Glutamatergic neuron (in vitro differentiated cells): Measurements from ENCODE around the gene ULK1. TPM values are rescaled to one million over a fixed set of nuclear protein-coding genes. Genes with fewer than 3 reads are reported as not detected.
"Not testable (repeated sequence)": the region's sequence is repeated elsewhere in the genome, so short reads cannot be mapped to it uniquely, and the experiment has no call there.

Source experiments
- DNase-seq: peaks from one replicate; pipeline ENCODE4 v3.0.0; 2022
- H3K27ac Mint-ChIP-seq: one replicate; pipeline ENCODE4 v1.8.0; 2020; ENCODE audit warnings: mild to moderate bottlenecking, mixed read lengths, inconsistent platforms; ENCODE audit not compliant: unreplicated experiment
- H3K27me3 Mint-ChIP-seq: one replicate; pipeline ENCODE4 v1.8.0; 2020; ENCODE audit warnings: mild to moderate bottlenecking, moderate library complexity, mixed read lengths, inconsistent platforms; ENCODE audit not compliant: unreplicated experiment
- H3K36me3 Mint-ChIP-seq: one replicate; pipeline ENCODE4 v1.8.0; 2020; ENCODE audit warnings: mild to moderate bottlenecking, mixed read lengths, inconsistent platforms; ENCODE audit not compliant: unreplicated experiment
- H3K4me1 Mint-ChIP-seq: one replicate; pipeline ENCODE4 v1.8.0; 2020; ENCODE audit warnings: mild to moderate bottlenecking, low read depth, mixed read lengths, inconsistent platforms; ENCODE audit not compliant: unreplicated experiment
- H3K4me3 Mint-ChIP-seq: one replicate; pipeline ENCODE4 v1.8.0; 2020; ENCODE audit warnings: mild to moderate bottlenecking, mixed read lengths, inconsistent platforms; ENCODE audit not compliant: unreplicated experiment
- H3K9me3 Mint-ChIP-seq: one replicate; pipeline ENCODE4 v1.8.0; 2020; ENCODE audit warnings: mild to moderate bottlenecking, moderate library complexity, mixed read lengths, inconsistent platforms; ENCODE audit not compliant: unreplicated experiment
- total RNA-seq: library from RNA; stranded (reverse); fragmentation: NEBNext Ultra II Directional; extraction: Animal tissue kit (Norgen Biotek cat#: 25700); gene quantifications from one replicate; pipeline ENCODE4 v1.2.1, GENCODE V29; 2021; ENCODE audit not compliant: unreplicated experiment
- TF ChIP-seq, protein P1 (sequence below): fragments of 200-600 bp; sonication (generic); IDR thresholded peaks from one replicate; pipeline ENCODE4 v1.5.0; 2021; ENCODE audit not compliant: partially characterized antibody, unreplicated experiment

Gene ULK1
- total RNA-seq, 1 donor from 2014 or later, result 168 TPM

DNA sequence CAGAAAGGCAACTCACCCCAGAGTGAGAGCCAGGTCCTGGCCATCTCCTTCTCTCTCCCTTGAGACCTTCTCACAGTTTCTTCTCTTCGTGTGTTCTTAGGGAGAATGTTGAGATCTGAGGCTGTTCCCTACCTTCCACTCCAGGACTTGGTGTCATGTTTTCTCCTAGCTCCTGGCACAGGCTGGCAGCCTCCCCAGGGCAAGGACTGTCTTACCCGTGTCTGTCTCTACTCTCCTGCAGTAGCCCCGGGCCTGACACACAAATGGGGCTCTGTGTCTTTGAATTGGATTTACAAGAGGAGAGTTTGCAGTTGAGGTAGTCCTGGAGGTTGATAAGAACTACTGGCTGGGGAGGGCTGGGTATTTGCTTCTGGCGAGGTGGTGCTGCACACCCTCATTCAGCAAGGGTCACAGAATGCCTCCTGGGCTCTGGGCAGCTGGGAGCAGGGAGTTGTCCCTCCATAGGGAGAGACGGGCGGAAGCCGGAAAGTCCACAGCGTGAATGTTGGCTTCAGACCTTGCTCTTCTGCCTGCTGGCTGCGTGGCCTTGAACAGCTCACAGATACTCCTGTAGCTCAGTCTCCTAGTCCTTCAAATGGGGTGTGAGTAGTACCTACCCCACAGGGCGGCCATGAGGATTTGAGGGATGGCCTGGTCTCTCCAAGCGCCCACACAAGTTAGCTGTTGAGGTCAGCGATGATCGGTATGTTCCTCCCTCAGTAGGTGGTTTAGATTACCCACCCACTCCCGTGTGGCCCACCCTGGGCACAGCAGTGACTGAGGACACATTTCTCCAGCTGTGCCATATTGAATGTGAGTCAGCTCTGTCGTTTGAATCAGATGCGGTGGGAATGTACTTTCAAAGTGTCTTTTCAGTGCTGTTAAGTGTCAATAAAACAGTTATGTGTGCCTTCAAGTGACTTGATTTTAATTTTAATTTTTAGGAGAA lies 65.5 kb downstream of the ULK1 start:
- no peaks in the 10 kb centered on the region for H3K27me3 Mint-ChIP-seq
- H3K27ac Mint-ChIP-seq, result peak overlapping the region; percentile 28
- H3K4me1 Mint-ChIP-seq, result peaks cover 31% of the 10 kb centered on the region
- no peak for DNase-seq
- H3K4me3 Mint-ChIP-seq, result no peak overlapping the region
- peaks cover 5% of the 10 kb centered on the region for H3K36me3 Mint-ChIP-seq
- H3K9me3 Mint-ChIP-seq, result peaks cover 1% of the 10 kb centered on the region
- TF ChIP-seq, protein P1, sequence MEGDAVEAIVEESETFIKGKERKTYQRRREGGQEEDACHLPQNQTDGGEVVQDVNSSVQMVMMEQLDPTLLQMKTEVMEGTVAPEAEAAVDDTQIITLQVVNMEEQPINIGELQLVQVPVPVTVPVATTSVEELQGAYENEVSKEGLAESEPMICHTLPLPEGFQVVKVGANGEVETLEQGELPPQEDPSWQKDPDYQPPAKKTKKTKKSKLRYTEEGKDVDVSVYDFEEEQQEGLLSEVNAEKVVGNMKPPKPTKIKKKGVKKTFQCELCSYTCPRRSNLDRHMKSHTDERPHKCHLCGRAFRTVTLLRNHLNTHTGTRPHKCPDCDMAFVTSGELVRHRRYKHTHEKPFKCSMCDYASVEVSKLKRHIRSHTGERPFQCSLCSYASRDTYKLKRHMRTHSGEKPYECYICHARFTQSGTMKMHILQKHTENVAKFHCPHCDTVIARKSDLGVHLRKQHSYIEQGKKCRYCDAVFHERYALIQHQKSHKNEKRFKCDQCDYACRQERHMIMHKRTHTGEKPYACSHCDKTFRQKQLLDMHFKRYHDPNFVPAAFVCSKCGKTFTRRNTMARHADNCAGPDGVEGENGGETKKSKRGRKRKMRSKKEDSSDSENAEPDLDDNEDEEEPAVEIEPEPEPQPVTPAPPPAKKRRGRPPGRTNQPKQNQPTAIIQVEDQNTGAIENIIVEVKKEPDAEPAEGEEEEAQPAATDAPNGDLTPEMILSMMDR, result no peak

DNA sequence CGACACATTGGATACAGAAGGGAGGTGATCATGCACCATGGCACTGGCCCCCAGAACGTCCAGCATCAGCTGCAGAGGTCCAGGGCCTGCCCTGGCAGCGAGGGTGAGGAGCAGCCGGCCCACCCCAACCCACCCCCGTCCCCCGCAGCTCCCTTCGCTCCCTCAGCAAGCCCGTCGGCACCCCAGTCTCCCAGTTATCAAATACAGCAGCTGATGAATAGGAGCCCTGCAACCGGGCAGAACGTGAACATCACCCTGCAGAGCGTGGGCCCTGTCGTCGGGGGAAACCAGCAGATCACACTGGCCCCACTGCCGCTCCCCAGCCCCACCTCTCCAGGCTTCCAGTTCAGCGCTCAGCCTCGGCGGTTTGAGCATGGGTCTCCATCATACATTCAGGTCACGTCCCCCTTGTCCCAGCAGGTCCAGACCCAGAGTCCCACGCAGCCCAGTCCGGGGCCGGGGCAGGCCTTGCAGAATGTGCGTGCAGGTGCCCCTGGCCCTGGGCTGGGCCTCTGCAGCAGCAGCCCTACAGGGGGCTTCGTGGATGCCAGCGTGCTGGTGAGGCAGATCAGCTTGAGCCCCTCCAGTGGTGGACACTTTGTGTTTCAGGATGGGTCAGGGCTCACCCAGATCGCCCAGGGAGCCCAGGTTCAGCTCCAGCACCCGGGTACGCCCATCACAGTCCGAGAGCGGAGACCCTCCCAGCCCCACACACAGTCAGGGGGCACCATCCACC lies 66.3 kb downstream of the ULK1 start:
- H3K4me3 Mint-ChIP-seq, H3K9me3 Mint-ChIP-seq, DNase-seq, H3K36me3 Mint-ChIP-seq, H3K27me3 Mint-ChIP-seq: not testable (repeated sequence)
- Mint-ChIP-seq H3K4me1 (peaks cover 31% of the 10 kb centered on the region), H3K27ac (peak overlapping the region; percentile 36)

GRCh38 chr12:131961328-131961727 lies 66.9 kb downstream of the ULK1 start:
- not testable (repeated sequence) for H3K27me3 Mint-ChIP-seq, H3K27ac Mint-ChIP-seq, H3K36me3 Mint-ChIP-seq, H3K4me3 Mint-ChIP-seq, H3K9me3 Mint-ChIP-seq, DNase-seq
- peaks cover 29% of the 10 kb centered on the region for H3K4me1 Mint-ChIP-seq

GRCh38 chr12:131962069-131962468 lies 67.6 kb downstream of the ULK1 start:
- no peak for DNase-seq
- H3K27ac Mint-ChIP-seq, result peak overlapping the region; percentile 85
- peaks cover 5% of the 10 kb centered on the region for H3K36me3 Mint-ChIP-seq
- TF ChIP-seq, protein P1, result no peak
- peak overlapping the region; percentile 71 for H3K4me3 Mint-ChIP-seq
- no peaks in the 10 kb centered on the region for H3K27me3 Mint-ChIP-seq
- peaks cover 1% of the 10 kb centered on the region for H3K9me3 Mint-ChIP-seq
- H3K4me1 Mint-ChIP-seq, result peaks cover 29% of the 10 kb centered on the region

- Mint-ChIP-seq H3K27ac (no peak overlapping the region), H3K9me3 (peaks cover 3% of the 10 kb centered on the region), H3K36me3 (peaks cover 5% of the 10 kb centered on the region), H3K27me3 (no peaks in the 10 kb centered on the region), H3K4me3 (no peak overlapping the region), H3K4me1 (peaks cover 22% of the 10 kb centered on the region)
- TF ChIP-seq, protein P1, result no peak
- DNase-seq, result no peak
Observed at GRCh38 chr12:131963381-131963780, 69.0 kb downstream of the ULK1 start.

- H3K4me1 Mint-ChIP-seq, result peaks cover 11% of the 10 kb centered on the region
- H3K9me3 Mint-ChIP-seq, result peaks cover 2% of the 10 kb centered on the region
- H3K27me3 Mint-ChIP-seq, result no peaks in the 10 kb centered on the region
- DNase-seq, result no peak
- no peak overlapping the region for H3K4me3 Mint-ChIP-seq
- TF ChIP-seq, protein P1, result no peak
- no peak overlapping the region for H3K27ac Mint-ChIP-seq
- peaks cover 5% of the 10 kb centered on the region for H3K36me3 Mint-ChIP-seq
Observed at GRCh38 chr12:131965073-131965472, 70.7 kb downstream of the ULK1 start.
